Left colon (tissue), 2 donors: ENCODE results near the gene IFT20. TPM values are rescaled to one million over a fixed set of nuclear protein-coding genes. Genes with fewer than 3 reads are reported as not detected.
"Not testable (repeated sequence)": the region's sequence is repeated elsewhere in the genome, so short reads cannot be mapped to it uniquely, and the experiment has no call there.

Source experiments
- ATAC-seq: fragments of 200-7000 bp; cut with Tn5 transposase; one replicate; pipeline ENCODE4 v1.9.1; 2020; ENCODE audit warnings: mild to moderate bottlenecking, moderate library complexity
- DNase-seq, 2 donors: peaks; one replicate each; pipeline ENCODE4 v3.0.0-alpha.2; 2020
- intact Hi-C, 2 donors: fragments of 100-400 bp; cut with DNase I in 1 of 2; cut with micrococcal nuclease in 1 of 2; formaldehyde crosslinking; loops; one replicate each; pipeline versions ENCODE4 v1.11.2 to v1.14.0; 2022; cut with DNase I, micrococcal nuclease
- total RNA-seq, 2 donors: library from RNA; stranded (reverse); fragmentation: NEBNext Ultra II Directional; extraction: Animal tissue kit (Norgen Biotek cat#: 25700); gene quantifications; one replicate each; pipeline ENCODE4 v1.2.1, GENCODE V29; 2021
- donor health status: DM: no; HTN: no; CAD: no.
- donor health status: DM: yes; HTN: yes; CAD: no.

The IFT20 gene
- total RNA-seq, 2 donors from 2014 or later = 26.2 to 26.3 TPM

- DNase-seq (no peak), ATAC-seq (peak; percentile 11)
- intact Hi-C loops = no loop called here
Measured at GRCh38 chr17:28319598-28319935, 15.7 kb downstream of the IFT20 start.

- intact Hi-C loops = no loop called here
- ATAC-seq = peak; percentile 97
- DNase-seq = peak; percentile 97 to 98
Measured at GRCh38 chr17:28318759-28319597, 16.3 kb downstream of the IFT20 start, which contains the start of gene TMEM97. TSS of gene TMEM97 (plus strand) at chr17:28319200. CDS start at chr17:28319240, 40 bp downstream.

GRCh38 chr17:28317966-28318758, 17.1 kb downstream of the IFT20 start:
- intact Hi-C loops = no loop called here

GRCh38 chr17:28317099-28317965, 17.9 kb downstream of the IFT20 start:
- no peak for DNase-seq
- intact Hi-C loops = no loop called here
- no peak for ATAC-seq

More at GRCh38 chr17:28317966-28318758, 17.1 kb downstream of the IFT20 start:
- no peak for ATAC-seq
- DNase-seq = no peak

GRCh38 chr17:28315846-28316705, 19.2 kb downstream of the IFT20 start:
- intact Hi-C loops = no loop called here
- ATAC-seq (no peak), DNase-seq (no peak)

GRCh38 chr17:28313841-28314240, 21.4 kb downstream of the IFT20 start:
- intact Hi-C loops = no loop called here
- DNase-seq (no peak), ATAC-seq (no peak)

- ATAC-seq (no peak), DNase-seq (no peak)
- intact Hi-C loops = no loop called here
Measured at GRCh38 chr17:28306954-28307401, 28.3 kb downstream of the IFT20 start.

GRCh38 chr17:28298449-28298848, 36.8 kb downstream of the IFT20 start:
- intact Hi-C loops = no loop called here

GRCh38 chr17:28295677-28296578, 39.3 kb downstream of the IFT20 start:
- no peak for DNase-seq
- intact Hi-C loops = no loop called here
- no peak for ATAC-seq

More at GRCh38 chr17:28298449-28298848, 36.8 kb downstream of the IFT20 start:
- no peak for DNase-seq
- no peak for ATAC-seq

GRCh38 chr17:28293994-28294393, 41.3 kb downstream of the IFT20 start:
- ATAC-seq (no peak), DNase-seq (no peak)
- intact Hi-C loops = no loop called here

- DNase-seq, ATAC-seq, intact Hi-C loops: not testable (repeated sequence)
Measured at GRCh38 chr17:28292878-28293277, 42.4 kb downstream of the IFT20 start.

- ATAC-seq (no peak), DNase-seq (no peak)
- intact Hi-C loops = no loop called here
Measured at GRCh38 chr17:28291780-28292330, 43.4 kb downstream of the IFT20 start.

GRCh38 chr17:28290703-28291102, 44.6 kb downstream of the IFT20 start:
- DNase-seq (no peak), ATAC-seq (no peak)
- intact Hi-C loops = no loop called here

GRCh38 chr17:28285965-28286364, 49.3 kb downstream of the IFT20 start:
- intact Hi-C loops = no loop called here
- DNase-seq = no peak
- ATAC-seq = no peak

- intact Hi-C loops = no loop called here
- ATAC-seq = no peak
- DNase-seq = no peak
Measured at GRCh38 chr17:28282596-28282995, 52.7 kb downstream of the IFT20 start.

GRCh38 chr17:28280826-28281225, 54.4 kb downstream of the IFT20 start:
- ATAC-seq (no peak), DNase-seq (no peak)
- intact Hi-C loops = no loop called here

GRCh38 chr17:28279411-28279810, 55.9 kb downstream of the IFT20 start:
- DNase-seq = no peak
- intact Hi-C loops = no loop called here
- no peak for ATAC-seq
